ENCODE data around the gene SEC16A.

SEC16A gene

DNA sequence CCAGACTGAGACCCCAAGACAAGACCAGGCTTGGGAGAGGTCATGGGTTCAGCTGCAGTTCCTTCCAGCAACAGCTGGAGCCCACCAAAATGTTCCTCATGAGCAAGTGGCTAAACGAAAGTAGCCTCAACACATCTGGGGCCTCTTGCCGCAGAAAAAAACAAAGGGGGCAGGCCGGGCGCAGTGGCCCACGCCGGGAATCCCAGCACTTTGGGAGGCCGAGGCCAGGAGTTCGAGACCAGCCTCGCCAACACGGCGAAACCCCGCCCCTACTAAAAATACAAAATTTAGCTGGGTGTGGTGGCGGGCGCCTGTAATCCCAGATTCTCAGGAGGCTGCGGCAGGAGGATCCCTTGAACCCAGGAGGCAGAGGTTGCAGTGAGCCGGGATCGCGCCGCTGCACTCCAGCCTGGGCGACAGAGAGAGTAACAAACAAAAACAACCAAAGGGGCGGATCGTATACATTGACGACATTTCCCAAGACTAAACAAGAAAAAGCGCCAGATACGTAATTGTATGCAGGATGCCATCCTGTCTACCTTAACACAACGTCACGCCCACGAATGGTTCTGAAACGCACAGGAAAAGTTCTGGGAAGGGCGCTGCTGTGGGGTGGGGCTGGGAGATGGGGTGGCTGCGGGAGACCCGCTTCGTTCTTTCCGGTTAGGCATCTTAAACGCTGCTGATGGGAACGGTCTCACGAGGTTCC is 44.8 kb downstream of the SEC16A start:
- H3K4me3 ChIP-seq (ENCODE audit: low read depth, low read length) = peak overlapping the region; percentile 81
- TF ChIP-seq, protein P1, sequence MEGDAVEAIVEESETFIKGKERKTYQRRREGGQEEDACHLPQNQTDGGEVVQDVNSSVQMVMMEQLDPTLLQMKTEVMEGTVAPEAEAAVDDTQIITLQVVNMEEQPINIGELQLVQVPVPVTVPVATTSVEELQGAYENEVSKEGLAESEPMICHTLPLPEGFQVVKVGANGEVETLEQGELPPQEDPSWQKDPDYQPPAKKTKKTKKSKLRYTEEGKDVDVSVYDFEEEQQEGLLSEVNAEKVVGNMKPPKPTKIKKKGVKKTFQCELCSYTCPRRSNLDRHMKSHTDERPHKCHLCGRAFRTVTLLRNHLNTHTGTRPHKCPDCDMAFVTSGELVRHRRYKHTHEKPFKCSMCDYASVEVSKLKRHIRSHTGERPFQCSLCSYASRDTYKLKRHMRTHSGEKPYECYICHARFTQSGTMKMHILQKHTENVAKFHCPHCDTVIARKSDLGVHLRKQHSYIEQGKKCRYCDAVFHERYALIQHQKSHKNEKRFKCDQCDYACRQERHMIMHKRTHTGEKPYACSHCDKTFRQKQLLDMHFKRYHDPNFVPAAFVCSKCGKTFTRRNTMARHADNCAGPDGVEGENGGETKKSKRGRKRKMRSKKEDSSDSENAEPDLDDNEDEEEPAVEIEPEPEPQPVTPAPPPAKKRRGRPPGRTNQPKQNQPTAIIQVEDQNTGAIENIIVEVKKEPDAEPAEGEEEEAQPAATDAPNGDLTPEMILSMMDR (conservative IDR thresholded peaks at IDR 0.05; ENCODE audit: low read depth, low read length) = no peak
- DNase-seq (ENCODE audit: low read depth) = no peak

DNA sequence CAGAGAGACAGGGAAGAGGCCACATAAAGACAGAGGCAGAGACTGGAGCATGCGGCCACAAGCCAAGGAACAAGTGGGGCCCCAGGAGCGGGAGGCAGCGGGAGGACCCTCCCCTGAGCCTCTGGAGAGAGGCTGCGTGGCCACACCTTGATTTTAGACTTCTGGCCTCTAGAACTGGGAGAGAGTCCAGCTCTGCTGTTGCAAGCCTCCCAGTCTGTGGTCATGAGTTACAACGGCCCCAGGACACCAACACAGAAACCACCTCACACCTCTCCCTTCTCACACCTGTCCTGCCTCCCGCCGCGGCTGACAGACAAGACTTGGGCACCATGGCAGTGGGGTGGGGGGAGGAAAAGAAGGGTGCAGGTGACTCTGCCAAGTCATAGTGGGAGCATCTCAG is 45.4 kb downstream of the SEC16A start:
- peak overlapping the region; percentile 81 for H3K4me3 ChIP-seq (ENCODE audit: low read depth, low read length)
- peak; percentile 64 for DNase-seq (ENCODE audit: low read depth)

DNA sequence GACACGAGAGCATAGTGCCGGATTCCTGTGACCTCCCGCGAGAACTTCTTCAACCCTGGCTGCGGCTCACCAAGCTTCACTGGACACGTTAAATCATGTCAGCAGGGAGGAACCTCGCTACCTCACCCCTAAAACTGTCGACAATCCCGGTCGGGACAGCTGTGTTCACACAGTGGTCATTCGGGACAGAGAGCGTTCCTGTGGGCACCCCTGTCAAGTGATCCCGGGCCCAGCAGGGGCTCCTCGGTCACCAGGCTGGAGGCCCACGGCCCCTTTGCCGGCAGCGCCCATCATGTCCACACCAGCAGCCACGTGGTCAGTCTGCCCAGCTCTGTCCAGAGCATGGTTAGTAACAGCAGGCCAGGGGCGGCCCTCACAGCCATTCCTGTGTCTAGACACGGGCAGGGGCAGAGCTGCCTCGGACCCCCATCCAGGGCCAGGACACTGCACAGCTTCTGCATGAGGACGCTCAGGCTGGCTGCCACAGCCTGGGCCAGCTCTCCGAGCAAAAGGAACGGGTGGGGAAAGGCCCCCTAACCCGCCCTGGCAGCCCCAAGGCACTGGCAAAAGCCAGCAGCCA is 46.7 kb downstream of the SEC16A start:
- no peak for DNase-seq (ENCODE audit: low read depth)
- TF ChIP-seq, protein P1 (conservative IDR thresholded peaks at IDR 0.05; ENCODE audit: low read depth, low read length) = no peak
- H3K4me3 ChIP-seq (ENCODE audit: low read depth, low read length) = no peak overlapping the region

More for the DNA sequence above, 45.4 kb downstream of the SEC16A start:
- TF ChIP-seq, protein P1 (conservative IDR thresholded peaks at IDR 0.05; ENCODE audit: low read depth, low read length) = no peak

DNA sequence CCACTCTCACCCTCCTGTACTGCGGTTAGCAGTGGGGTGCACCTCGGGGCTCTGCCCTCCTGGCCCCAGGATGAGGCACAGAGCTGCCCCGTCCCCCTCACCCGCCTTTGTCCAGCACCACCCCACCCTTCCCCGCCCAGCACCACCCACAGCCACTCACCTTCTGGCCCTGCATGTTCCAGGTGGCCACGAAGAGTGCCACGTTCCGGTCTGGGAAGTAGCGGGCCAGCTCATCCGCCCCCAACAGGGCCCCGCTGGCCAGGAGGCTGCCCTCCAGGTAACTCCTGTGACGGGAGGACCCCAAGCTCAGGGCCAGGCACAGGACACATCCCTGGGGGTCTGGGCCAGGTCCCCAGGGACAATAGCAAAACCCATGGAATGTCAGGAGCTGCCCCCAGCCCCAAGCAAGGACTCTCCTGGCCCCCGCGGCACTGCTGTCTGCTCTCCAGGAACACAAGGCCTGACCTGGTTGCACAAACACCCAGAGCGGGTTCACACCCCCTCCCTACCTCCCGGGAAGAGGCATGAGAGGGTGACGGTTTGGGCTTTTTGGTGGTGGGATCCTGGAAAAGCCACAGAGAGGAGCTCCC is 48.2 kb downstream of the SEC16A start:
- TF ChIP-seq, protein P1 (conservative IDR thresholded peaks at IDR 0.05; ENCODE audit: low read depth, low read length) = no peak
- no peak overlapping the region for H3K4me3 ChIP-seq (ENCODE audit: low read depth, low read length)
- no peak for DNase-seq (ENCODE audit: low read depth)

DNA sequence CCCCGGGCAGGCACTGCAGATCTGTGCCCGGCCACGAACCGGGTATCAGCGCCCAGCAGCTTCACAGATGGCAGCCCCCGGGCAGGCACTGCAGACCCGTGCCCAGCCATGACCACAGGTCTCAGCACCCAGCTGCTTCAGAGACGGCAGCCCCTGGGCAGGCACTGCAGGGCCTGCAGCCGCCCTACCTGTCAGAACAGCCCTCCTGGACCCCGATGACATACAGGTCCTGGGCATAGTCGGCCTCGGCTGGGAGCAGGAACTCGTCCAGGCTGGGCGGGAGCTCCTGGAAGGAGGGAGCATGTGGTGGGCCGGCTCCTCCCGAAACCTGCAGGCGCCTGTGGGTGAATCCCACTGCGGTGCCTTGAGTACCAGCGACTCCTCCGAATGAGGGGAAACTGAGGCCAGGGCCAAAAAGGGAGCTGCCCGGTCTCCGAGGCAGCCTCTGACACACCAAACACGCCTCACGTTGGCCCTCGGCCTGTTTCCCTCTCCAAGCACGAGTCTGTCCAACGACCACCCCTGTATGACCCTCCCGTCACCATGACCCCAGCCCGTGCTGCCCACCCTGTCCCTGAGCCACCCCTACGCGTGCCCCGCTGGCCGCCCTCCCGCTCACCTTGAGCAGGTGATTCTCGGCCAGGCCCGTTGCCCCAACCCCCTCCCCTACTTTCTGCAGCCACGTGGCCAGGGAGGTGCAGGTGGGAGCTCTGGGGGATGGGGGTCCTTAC is 48.8 kb downstream of the SEC16A start:
- no peak overlapping the region for H3K4me3 ChIP-seq (ENCODE audit: low read depth, low read length)
- TF ChIP-seq, protein P1 (conservative IDR thresholded peaks at IDR 0.05; ENCODE audit: low read depth, low read length) = no peak
- no peak for DNase-seq (ENCODE audit: low read depth)

DNA sequence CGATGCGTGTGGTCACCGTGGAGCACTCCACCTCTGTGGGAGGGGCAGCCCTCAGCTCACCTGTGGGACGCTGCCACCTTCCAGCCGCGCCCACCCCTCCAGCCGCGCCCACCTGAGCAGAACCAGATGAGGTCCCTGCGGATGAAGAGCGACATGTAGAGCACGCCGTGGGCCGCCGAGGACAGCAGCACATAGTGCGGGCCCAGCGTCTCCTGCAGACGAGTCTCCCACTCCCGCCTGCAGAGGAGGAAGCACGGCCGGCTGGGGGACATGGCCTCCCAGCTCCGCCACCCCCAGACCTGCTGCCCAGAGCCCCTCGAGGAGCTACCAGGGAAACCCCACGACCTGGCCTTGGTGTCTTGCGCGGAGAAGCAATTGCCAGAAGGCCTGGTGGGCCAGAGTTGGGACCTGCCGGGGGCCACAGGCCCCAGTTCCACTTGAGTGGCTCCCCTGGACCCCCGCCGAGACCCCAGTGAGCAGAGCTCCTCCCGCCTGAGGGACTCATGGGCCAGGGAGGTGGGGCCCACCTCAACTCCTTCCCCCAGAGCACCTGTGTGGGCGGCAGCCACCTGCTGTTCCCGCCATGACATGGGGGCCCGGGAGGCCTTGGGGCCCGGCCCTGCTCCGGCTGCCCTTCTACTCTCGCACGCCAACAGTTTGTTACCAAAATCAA is 49.7 kb downstream of the SEC16A start:
- no peak for DNase-seq (ENCODE audit: low read depth)
- H3K4me3 ChIP-seq (ENCODE audit: low read depth, low read length) = no peak overlapping the region
- TF ChIP-seq, protein P1 (conservative IDR thresholded peaks at IDR 0.05; ENCODE audit: low read depth, low read length) = no peak

Measured in choroid plexus epithelial cell (primary cell).